Left lung (tissue), 10 donors: ENCODE measurements around the gene DMD. TPM values are rescaled to one million over a fixed set of nuclear protein-coding genes. Genes with fewer than 3 reads are reported as not detected.

Experiments used
- ATAC-seq: fragments of 200-7000 bp; cut with Tn5 transposase; one replicate; pipeline ENCODE4 v1.9.1; 2020; ENCODE audit warnings: moderate library complexity
- DNase-seq, 4 donors: peaks; one replicate each; pipeline ENCODE4 v3.0.0-alpha.2; 2013 to 2020
- H3K27ac ChIP-seq, 2 donors: fragments of 200-600 bp; sonication (generic) in 1 of 2; one replicate each; pipeline versions ENCODE4 v1.5.0 to v1.8.0; 2020 to 2021
- H3K27me3 ChIP-seq, 2 donors: fragments of 200-600 bp; sonication (generic) in 1 of 2; one replicate each; pipeline versions ENCODE4 v1.5.0 to v1.8.0; 2020 to 2021
- H3K36me3 ChIP-seq, 2 donors: fragments of 200-600 bp; sonication (generic) in 1 of 2; one replicate each; pipeline versions ENCODE4 v1.5.0 to v1.8.0; 2020 to 2021
- H3K4me1 ChIP-seq, 2 donors: fragments of 200-600 bp; one replicate each; pipeline ENCODE4 v1.8.0; 2021
- H3K4me3 ChIP-seq, 2 donors: fragments of 200-600 bp; sonication (generic) in 1 of 2; one replicate each; pipeline versions ENCODE4 v1.5.0 to v1.8.0; 2020 to 2021; ENCODE audit warnings: mild to moderate bottlenecking in 1 of 2
- H3K9me3 ChIP-seq, 2 donors: fragments of 200-600 bp; sonication (generic) in 1 of 2; one replicate each; pipeline versions ENCODE4 v1.5.0 to v1.8.0; 2020 to 2021
- CTCF ChIP-seq, 2 donors: fragments of 200-600 bp; sonication (generic) in 1 of 2; IDR thresholded peaks; one replicate each; pipeline versions ENCODE4 v1.5.0 to v1.8.0; 2021; ENCODE audit warnings: antibody characterized with exemption in 2 of 2
- intact Hi-C, 2 donors: fragments of 100-400 bp; cut with DNase I; formaldehyde crosslinking; loops; one replicate each; pipeline versions ENCODE4 v1.11.2 to v1.14.2; 2022
- polyA plus RNA-seq, 6 donors: library from polyadenylated mRNA; unstranded; fragments of 120-200 nt; gene quantifications; one replicate each; pipeline ENCODE4 v1.2.1, GENCODE V29; 2013; ENCODE audit not compliant: insufficient read length in 6 of 6
- total RNA-seq, 2 donors: library from RNA; stranded (reverse); fragmentation: NEBNext Ultra II Directional; extraction: Animal tissue kit (Norgen Biotek cat#: 25700); gene quantifications; one replicate each; pipeline ENCODE4 v1.2.1, GENCODE V29; 2021
- donor health status: DM: no; HTN: yes; CAD: no.
- donor health status: DM: no; HTN: no; CAD: no.

DMD gene
- total and polyA plus RNA-seq, 8 donors, result 16.6 to 68.8 (median 54.0) TPM

DNA sequence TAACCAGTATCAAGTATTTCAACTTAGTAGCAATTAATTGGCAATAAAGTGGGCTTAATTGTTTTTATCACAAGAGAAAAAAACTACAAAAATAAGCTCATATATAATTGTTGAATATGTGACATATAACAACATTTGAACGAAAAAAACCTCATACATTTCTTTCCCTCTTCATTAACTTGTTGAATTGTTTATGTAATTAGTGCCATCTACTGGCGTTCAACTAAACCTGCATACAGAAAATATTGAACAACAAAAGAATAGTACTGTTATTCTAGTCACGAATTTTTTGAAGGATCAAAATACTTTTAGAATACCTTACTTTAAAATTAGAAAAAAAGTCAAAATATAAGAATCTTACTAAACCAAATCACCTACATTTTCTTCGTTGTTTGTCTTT lies 1553.0 kb downstream of the DMD start:
- H3K9me3 ChIP-seq, result no peaks in the 10 kb centered on the region
- ATAC-seq, result peak; percentile 34
- H3K36me3 ChIP-seq, result no peaks in the 10 kb centered on the region
- peak in 2 of 4 donors; percentile 4 to 14 for DNase-seq
- no peak overlapping the region for H3K4me3 ChIP-seq
- peak; percentile 13 to 46 for TF ChIP-seq CTCF (IDR thresholded peaks at IDR 0.05)
- no peaks in the 10 kb centered on the region for H3K27me3 ChIP-seq
- H3K4me1 ChIP-seq, result no peaks in the 10 kb centered on the region
- H3K27ac ChIP-seq, result no peak overlapping the region
- intact Hi-C loops, result loop anchor here in 1 of 2 donors (10.0 kb wide), 1 partner anchor 444 kb away; no protein-coding TSS in a partner anchor

DNA sequence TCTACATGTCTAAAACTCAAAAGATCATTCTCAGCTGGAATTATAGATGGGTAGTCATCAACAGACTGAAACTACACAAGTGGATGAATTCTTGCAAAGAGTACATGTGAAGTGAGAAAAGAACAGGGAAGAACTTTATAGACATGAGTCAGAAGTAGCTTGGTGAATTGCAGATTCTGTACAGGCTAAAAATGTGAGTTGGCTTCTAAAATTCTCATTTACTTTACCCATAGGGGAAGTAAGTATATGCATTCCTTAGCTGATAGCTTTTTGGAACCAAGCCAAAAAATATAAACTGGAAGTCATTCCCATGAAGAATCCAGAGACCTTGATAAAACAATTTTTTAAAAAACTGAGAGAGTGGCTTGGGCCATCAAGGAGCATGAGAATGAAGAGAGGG lies 1555.3 kb downstream of the DMD start:
- intact Hi-C loops, result loop anchor here in 1 of 2 donors (10.0 kb wide), 1 partner anchor 441 kb away; no protein-coding TSS in a partner anchor
- DNase-seq (no peak), ATAC-seq (no peak)
- no peak overlapping the region for H3K4me3 ChIP-seq
- H3K36me3 ChIP-seq, result no peaks in the 10 kb centered on the region
- no peak overlapping the region for H3K27ac ChIP-seq
- H3K4me1 ChIP-seq, result no peaks in the 10 kb centered on the region
- no peak for TF ChIP-seq CTCF (IDR thresholded peaks at IDR 0.05)
- no peaks in the 10 kb centered on the region for H3K27me3 ChIP-seq
- H3K9me3 ChIP-seq, result no peaks in the 10 kb centered on the region

GRCh38 chrX:31653422-31653821 lies 1557.9 kb downstream of the DMD start:
- DNase-seq, result no peak
- Histone ChIP-seq H3K4me3 (no peak overlapping the region), H3K4me1 (no peaks in the 10 kb centered on the region), H3K27ac (no peak overlapping the region), H3K9me3 (no peaks in the 10 kb centered on the region), H3K27me3 (no peaks in the 10 kb centered on the region), H3K36me3 (no peaks in the 10 kb centered on the region)
- no peak for TF ChIP-seq CTCF (IDR thresholded peaks at IDR 0.05)
- intact Hi-C loops, result loop anchor here in 1 of 2 donors (10.0 kb wide), 1 partner anchor 439 kb away; no protein-coding TSS in a partner anchor
- no peak for ATAC-seq

DNA sequence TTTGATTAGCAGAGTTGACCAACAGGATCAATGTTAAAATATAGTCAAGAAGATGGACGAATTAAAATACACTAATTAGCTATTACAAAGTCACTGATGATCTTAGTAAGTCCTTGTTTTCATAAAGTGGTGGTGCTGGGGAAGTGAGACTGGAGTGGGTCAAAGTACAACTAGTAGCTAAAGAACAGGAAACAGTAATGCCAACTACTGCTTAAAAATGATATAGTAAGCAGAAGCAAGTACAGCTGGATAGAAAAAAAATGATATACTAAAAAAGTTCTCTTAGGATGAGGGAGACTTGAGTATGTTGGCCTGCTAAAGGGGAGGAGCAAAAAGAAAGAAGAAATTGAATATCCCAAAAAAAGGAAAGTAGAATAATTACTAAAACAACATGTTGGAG lies 1558.7 kb downstream of the DMD start:
- intact Hi-C loops, result loop anchor here in 1 of 2 donors (10.0 kb wide), 1 partner anchor 438 kb away; no protein-coding TSS in a partner anchor
- no peak for TF ChIP-seq CTCF (IDR thresholded peaks at IDR 0.05)
- DNase-seq, result no peak
- no peak for ATAC-seq
- H3K36me3 ChIP-seq, result no peaks in the 10 kb centered on the region
- no peak overlapping the region for H3K27ac ChIP-seq
- no peaks in the 10 kb centered on the region for H3K27me3 ChIP-seq
- H3K4me1 ChIP-seq, result no peaks in the 10 kb centered on the region
- H3K4me3 ChIP-seq, result no peak overlapping the region
- H3K9me3 ChIP-seq, result no peaks in the 10 kb centered on the region

DNA sequence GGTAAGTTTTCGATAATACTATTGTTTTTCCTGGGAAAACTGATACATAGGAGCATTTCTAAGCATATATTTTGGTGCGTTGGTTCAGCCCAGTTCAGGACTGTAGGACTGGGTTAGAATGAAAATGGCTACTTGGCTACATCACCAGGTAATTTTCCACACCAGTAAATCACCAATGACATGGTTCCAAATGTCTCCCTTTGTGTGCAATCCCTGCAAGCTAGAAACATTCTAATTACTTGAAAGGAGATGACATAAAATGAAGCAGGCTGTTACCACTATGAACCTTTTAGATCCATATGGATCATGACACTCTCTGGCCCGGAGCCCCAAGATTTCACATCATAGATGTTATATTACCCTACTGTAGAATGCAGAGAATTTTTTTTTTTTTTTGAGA lies 1562.1 kb downstream of the DMD start:
- no peak for TF ChIP-seq CTCF (IDR thresholded peaks at IDR 0.05)
- DNase-seq, result no peak
- Histone ChIP-seq H3K4me3 (no peak overlapping the region), H3K27ac (no peak overlapping the region), H3K27me3 (no peaks in the 10 kb centered on the region), H3K36me3 (no peaks in the 10 kb centered on the region), H3K9me3 (no peaks in the 10 kb centered on the region), H3K4me1 (no peaks in the 10 kb centered on the region)
- intact Hi-C loops, result no loop called here
- ATAC-seq, result no peak
